Activated T-helper 1 cell treated with anti-CD3 and anti-CD28 coated beads, Interleukin-12 subunit alpha, Interleukin-12 subunit beta, Interleukin-2, Interleukin-4 antibody, amounts not matched to agents 30 ng/mL and 10 ng/mL and 1 ng/mL, durations not matched to agents 14 hours and 24 hours and 36 hours (primary cell): ENCODE measurements around the gene SEPTIN7. TPM values are rescaled to one million over a fixed set of nuclear protein-coding genes. Genes with fewer than 3 reads are reported as not detected.

ENCODE experiments used
- total RNA-seq: library from RNA; stranded (reverse); gene quantifications from 2 replicates; pipeline ENCODE4 v1.2.3, GENCODE V29; 2022

The SEPTIN7 gene
- total RNA-seq, 1 donor from 2014 or later = 223 TPM

Other genes with a start within 250 kb of the SEPTIN7 start
- gene HERPUD2, start 105.9 kb upstream of the SEPTIN7 start, total RNA-seq = 24.7 and 24.8 TPM in 2 replicates